ENCODE results near the gene AKR1C3.
"Not testable (repeated sequence)": the region's sequence is repeated elsewhere in the genome, so short reads cannot be mapped to it uniquely, and the experiment has no call there.

The AKR1C3 gene

DNA sequence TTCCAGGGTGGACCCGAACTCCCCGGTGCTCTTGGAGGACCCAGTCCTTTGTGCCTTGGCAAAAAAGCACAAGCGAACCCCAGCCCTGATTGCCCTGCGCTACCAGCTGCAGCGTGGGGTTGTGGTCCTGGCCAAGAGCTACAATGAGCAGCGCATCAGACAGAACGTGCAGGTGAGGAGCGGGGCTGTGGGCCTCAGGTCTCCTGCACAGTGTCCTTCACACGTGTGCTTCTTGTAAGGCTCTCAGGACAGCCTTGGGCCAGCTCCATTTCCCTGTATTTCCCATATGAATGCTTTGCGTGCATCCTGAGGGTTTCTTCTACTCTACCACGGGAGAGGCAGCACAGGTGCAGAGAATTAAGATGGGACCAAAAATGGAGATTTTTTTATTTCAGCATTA is 8.3 kb downstream of the AKR1C3 start:
- H3K36me3 Mint-ChIP-seq; H3K9me3 Mint-ChIP-seq; H3K4me3 Mint-ChIP-seq; ATAC-seq (ENCODE audit: low read depth); H3K27me3 Mint-ChIP-seq; H3K4me1 Mint-ChIP-seq; H3K27ac Mint-ChIP-seq; DNase-seq (ENCODE audit: low spot score in 2 of 2): not testable (repeated sequence)

DNA sequence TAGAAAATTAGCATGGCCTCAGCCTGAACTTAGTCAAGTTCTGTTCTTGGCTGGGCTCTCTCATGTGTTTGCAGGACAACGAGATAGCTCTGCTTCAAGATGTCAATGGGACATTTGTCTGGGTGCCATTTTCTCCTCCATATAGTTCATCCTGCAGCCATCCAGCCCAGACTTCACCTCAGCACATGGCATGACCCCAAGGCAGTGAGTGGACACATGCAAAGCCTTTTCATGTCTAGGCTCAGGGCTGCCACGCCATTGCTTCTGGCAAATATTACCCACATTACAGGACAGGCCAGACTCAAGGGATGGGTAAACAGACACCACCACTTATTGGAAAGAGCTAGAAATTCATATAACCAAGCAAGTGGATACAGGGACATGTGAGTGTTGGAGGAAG is 9.3 kb downstream of the AKR1C3 start:
- ATAC-seq (ENCODE audit: low read depth) (no peak), DNase-seq (ENCODE audit: low spot score in 2 of 2) (no peak)
- Mint-ChIP-seq H3K4me3 (no peak overlapping the region), H3K27ac (no peak overlapping the region), H3K9me3 (peaks cover 4% of the 10 kb centered on the region), H3K36me3 (no peaks in the 10 kb centered on the region), H3K4me1 (no peaks in the 10 kb centered on the region), H3K27me3 (peaks cover 4% of the 10 kb centered on the region)

DNA sequence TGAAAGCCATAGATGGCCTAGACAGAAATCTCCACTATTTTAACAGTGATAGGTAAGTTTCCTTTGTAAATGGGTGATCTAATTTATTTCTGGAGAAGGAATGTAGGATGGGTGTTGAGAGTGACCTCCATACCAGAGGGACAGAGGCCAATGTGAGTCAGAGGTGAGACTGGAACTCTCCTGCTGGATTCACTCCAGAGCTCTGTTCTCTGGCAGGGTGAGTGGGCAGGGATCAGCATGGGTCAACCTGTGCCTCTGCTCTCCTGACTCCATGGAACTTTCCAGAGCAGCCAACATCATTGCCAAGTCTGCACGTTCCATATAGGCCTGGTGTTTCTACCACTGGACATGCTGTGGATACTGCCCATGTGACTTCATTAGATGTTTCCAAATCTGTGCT is 11.4 kb downstream of the AKR1C3 start:
- DNase-seq (ENCODE audit: low spot score in 2 of 2) = no peak
- no peak overlapping the region for H3K27ac Mint-ChIP-seq
- H3K4me3 Mint-ChIP-seq = no peak overlapping the region
- peaks cover 4% of the 10 kb centered on the region for H3K27me3 Mint-ChIP-seq
- ATAC-seq (ENCODE audit: low read depth) = no peak
- H3K9me3 Mint-ChIP-seq = peaks cover 2% of the 10 kb centered on the region
- H3K4me1 Mint-ChIP-seq = no peaks in the 10 kb centered on the region
- H3K36me3 Mint-ChIP-seq = no peaks in the 10 kb centered on the region

DNA sequence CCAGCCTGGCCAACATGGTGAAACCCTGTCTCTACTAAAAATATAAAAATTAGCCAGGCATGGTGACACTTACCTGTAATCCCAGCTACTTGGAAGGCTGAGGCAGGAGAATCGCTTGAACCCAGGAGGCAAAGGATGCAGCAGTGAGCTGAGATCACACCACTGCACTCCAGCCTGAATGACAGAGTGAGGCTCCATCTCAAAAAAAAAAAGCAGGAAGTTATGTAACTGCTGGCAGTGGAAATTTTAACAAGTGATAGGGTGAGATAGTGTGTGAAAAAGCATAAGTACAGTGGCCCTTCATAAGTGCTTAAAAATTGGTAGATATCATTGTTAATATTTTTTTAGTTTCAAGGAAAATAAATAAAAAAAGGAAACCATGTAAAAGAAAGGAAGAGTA is 12.3 kb downstream of the AKR1C3 start:
- Mint-ChIP-seq H3K4me3 (no peak overlapping the region), H3K9me3 (peaks cover 3% of the 10 kb centered on the region), H3K27ac (no peak overlapping the region), H3K36me3 (no peaks in the 10 kb centered on the region), H3K4me1 (no peaks in the 10 kb centered on the region), H3K27me3 (peaks cover 4% of the 10 kb centered on the region)
- ATAC-seq (ENCODE audit: low read depth) = no peak
- DNase-seq (ENCODE audit: low spot score in 2 of 2) = no peak

DNA sequence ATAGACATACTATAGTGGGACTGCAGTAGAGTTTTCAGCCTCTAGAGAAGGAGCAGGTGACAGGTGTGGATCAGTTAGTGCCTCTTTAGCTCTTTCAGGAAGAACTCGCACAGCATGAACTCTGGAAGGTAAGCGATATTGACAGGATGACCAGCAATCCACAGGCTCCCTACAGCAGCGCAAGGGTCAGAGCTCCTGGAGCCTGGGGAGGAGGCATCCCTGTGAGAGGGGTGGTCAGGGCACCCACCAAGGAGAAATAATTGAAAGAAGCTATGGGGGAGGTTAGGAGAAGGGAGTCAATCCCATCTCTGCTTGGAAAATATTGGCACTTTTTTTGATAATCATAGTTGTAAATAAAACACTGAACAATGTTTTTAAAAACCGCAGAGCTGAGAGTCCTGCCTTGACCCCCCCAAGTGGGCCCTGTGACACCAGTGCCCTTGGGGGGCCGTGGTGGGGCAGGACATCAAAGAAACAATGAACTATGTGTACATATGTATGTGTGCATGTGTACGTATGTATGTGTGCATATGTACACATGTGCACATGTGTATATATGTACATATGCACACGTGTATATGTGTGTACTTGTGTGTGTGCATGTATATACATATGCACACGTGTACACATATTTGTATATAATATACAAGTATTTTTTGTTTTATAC is 13.8 kb downstream of the AKR1C3 start:
- DNase-seq (ENCODE audit: low spot score in 2 of 2) = no peak
- H3K27ac Mint-ChIP-seq = no peak overlapping the region
- peaks cover 3% of the 10 kb centered on the region for H3K9me3 Mint-ChIP-seq
- H3K27me3 Mint-ChIP-seq = peaks cover 4% of the 10 kb centered on the region
- no peak for ATAC-seq (ENCODE audit: low read depth)
- no peak overlapping the region for H3K4me3 Mint-ChIP-seq
- no peaks in the 10 kb centered on the region for H3K36me3 Mint-ChIP-seq
- H3K4me1 Mint-ChIP-seq = no peaks in the 10 kb centered on the region

DNA sequence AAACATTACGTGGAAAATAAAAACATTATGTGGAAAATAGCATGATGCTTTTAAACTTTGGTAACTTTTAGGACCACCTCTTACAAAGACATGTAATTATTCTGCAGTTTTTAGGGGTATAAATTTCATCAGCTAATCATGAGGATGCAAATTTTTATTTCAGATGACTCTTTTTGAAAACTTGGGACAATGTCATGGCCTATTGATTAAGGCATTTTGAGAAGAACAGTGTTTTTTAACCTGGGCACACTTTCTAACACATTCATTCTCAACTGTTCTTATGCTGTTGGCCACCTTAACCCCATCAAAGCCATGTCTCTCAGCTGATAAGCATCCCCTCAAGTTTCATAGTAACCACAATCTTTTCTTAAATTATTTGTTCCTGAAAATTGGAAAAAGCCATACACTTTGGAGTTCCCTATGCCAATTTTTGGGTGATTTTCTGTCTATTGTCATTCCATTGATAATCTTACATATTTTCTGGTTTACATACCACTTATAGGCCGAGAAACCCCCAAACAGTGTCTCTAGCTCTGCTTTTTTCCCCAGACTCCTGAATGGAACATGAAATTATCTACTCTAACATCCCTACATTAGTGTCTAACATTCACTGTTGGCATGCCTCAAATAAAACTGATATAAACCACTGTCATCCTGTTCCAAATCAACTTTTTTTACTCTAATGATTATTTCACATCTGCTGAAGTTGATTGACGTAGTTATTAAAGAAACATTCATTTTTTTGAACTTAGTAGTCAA is 14.6 kb downstream of the AKR1C3 start:
- ATAC-seq (ENCODE audit: low read depth) = no peak
- H3K36me3 Mint-ChIP-seq = no peaks in the 10 kb centered on the region

DNA sequence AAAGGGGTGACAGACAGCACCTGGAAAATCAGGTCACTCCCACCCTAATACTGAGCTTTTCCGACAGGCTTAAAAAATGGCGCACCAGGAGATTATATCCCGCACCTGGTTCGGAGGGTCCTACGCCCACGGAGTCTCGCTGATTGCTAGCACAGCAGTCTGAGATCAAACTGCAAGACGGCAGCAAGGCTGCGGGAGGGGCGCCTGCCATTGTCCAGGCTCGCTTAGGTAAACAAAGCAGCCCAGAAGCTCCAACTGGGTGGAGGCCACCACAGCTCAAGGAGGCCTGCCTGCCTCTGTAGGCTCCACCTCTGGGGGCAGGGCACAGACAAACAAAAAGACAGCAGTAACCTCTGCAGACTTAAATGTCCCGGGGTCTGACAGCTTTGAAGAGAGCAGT is 15.6 kb downstream of the AKR1C3 start:
- not testable (repeated sequence) for H3K4me3 Mint-ChIP-seq; DNase-seq (ENCODE audit: low spot score in 2 of 2); H3K27me3 Mint-ChIP-seq; H3K9me3 Mint-ChIP-seq; H3K36me3 Mint-ChIP-seq; H3K27ac Mint-ChIP-seq; H3K4me1 Mint-ChIP-seq; ATAC-seq (ENCODE audit: low read depth)

More for the DNA sequence above, 14.6 kb downstream of the AKR1C3 start:
- Mint-ChIP-seq H3K9me3 (peaks cover 3% of the 10 kb centered on the region), H3K4me3 (no peak overlapping the region), H3K27me3 (peaks cover 4% of the 10 kb centered on the region), H3K4me1 (no peaks in the 10 kb centered on the region), H3K27ac (no peak overlapping the region)
- no peak for DNase-seq (ENCODE audit: low spot score in 2 of 2)

DNA sequence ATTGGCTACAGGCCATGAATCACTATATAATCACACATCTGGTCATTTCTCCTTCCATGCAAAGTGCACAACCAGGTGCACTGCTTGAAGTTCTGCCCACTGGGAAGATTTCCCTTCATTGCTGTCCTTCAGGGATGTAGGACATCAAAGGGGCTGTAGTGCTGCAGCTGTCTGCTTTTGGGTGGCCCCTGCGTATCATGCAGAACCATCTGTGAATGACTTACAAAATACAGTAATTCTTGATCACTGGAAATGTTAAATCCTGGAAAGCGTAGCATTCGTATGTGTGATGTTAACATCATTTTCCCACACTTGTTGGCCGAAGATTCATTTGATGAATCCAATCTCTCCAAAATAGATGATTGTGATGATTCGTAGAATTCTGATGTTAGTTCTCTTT is 22.4 kb downstream of the AKR1C3 start:
- H3K36me3 Mint-ChIP-seq = no peaks in the 10 kb centered on the region

DNA sequence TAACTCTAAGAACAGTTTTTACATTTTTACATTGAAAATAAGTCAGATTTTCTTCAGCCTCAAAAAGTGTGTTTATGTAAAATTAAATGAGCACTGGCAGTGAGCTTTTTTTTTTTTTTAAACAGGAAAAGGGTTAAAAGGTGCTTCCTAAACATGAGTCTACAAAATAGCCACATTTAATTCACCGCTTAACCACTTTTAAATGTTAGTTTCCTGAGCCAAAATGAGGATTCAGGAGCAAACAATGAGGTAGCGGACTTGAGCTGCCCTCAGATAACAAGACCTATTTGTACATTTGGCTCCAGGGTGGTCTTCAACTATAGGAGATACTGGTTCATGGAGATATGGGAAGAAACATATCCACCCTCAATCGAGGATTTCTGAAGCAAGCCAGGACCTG is 22.8 kb downstream of the AKR1C3 start:
- no peak overlapping the region for H3K27ac Mint-ChIP-seq
- no peaks in the 10 kb centered on the region for H3K9me3 Mint-ChIP-seq
- no peak for DNase-seq (ENCODE audit: low spot score in 2 of 2)
- no peaks in the 10 kb centered on the region for H3K4me1 Mint-ChIP-seq
- no peak for ATAC-seq (ENCODE audit: low read depth)
- no peaks in the 10 kb centered on the region for H3K36me3 Mint-ChIP-seq
- H3K4me3 Mint-ChIP-seq = no peak overlapping the region
- no peaks in the 10 kb centered on the region for H3K27me3 Mint-ChIP-seq

More for the DNA sequence above, 22.4 kb downstream of the AKR1C3 start:
- no peaks in the 10 kb centered on the region for H3K4me1 Mint-ChIP-seq
- no peak overlapping the region for H3K4me3 Mint-ChIP-seq
- H3K9me3 Mint-ChIP-seq = no peaks in the 10 kb centered on the region
- ATAC-seq (ENCODE audit: low read depth) (no peak), DNase-seq (ENCODE audit: low spot score in 2 of 2) (no peak)
- no peak overlapping the region for H3K27ac Mint-ChIP-seq
- no peaks in the 10 kb centered on the region for H3K27me3 Mint-ChIP-seq

DNA sequence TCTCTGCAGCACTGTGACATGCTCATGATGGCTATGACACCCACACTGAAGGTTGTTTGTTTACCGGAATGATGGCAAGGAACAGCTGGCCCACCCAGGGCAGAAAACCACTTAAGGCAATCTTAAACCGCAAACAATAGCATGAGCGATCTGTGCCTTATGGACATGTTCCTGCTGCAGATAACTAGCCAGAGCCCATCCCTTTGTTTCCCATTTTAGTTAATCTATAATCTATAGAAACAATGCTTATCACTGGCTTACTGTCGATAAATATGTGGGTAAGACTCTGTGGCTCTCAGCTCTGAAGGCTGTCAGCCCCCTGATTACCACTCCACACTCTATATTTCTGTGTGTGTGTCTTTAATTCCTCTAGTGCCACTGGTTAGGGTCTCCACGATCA is 25.8 kb downstream of the AKR1C3 start:
- not testable (repeated sequence) for H3K27me3 Mint-ChIP-seq; H3K36me3 Mint-ChIP-seq; DNase-seq (ENCODE audit: low spot score in 2 of 2); H3K27ac Mint-ChIP-seq; ATAC-seq (ENCODE audit: low read depth); H3K4me3 Mint-ChIP-seq; H3K9me3 Mint-ChIP-seq; H3K4me1 Mint-ChIP-seq

DNA sequence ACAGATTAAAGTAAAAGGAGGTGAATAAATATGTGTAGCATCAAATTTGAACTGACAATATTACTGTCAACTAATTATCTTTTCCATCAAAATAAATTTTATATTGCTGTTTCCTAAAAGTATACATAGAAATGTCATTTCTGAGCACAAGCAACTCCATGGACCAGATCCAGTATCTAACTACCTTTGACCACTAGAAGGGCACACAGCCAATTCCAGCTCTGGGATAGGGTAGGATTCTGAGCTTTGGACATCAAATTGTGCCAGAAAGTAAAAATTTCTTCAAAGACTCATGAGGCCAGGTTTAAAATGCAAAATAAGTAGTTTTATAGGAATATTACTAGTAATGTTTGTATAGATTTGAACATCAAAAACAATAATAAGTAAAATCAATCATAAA is 29.7 kb downstream of the AKR1C3 start:
- Mint-ChIP-seq H3K4me3 (no peak overlapping the region), H3K9me3 (peaks cover 8% of the 10 kb centered on the region), H3K27ac (no peak overlapping the region), H3K4me1 (no peaks in the 10 kb centered on the region), H3K36me3 (no peaks in the 10 kb centered on the region), H3K27me3 (peaks cover 3% of the 10 kb centered on the region)
- DNase-seq (ENCODE audit: low spot score in 2 of 2) = no peak
- ATAC-seq (ENCODE audit: low read depth) = no peak

DNA sequence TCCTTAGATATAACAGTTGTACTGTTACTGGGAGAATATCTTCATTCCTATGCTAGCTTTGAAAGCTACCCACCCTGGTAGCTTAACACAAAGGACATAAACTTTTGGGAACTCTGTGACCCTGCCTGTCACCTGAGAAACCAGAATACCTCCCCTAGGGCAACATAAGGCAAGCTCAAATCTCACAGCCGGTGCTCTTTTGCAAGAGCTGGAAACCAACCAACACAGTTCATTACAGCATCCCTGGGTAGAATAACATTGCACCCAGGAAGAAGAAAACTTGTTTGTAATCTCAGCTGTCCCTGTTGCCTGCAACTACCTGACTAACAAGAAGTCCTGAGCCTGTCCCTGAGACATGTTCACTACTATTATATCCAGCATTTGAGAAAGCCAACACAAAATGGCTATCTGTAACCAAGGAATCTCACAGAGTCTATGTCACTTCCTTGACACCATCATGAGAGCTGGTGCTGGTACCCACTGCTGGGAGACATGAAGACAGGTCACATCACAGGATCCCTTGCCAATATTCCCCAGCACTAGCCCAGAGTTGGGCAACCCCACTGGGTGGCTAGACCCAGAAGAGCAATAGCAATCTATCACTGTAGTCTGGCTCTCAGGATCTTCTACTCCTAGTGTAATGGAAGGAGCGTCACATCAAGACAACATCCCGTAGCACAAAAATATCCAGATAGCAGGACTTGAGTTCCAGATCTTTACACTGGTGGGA is 31.3 kb downstream of the AKR1C3 start:
- Mint-ChIP-seq H3K27ac (no peak overlapping the region), H3K9me3 (peaks cover 10% of the 10 kb centered on the region), H3K36me3 (no peaks in the 10 kb centered on the region), H3K4me3 (no peak overlapping the region), H3K27me3 (peaks cover 3% of the 10 kb centered on the region), H3K4me1 (no peaks in the 10 kb centered on the region)
- no peak for DNase-seq (ENCODE audit: low spot score in 2 of 2)
- no peak for ATAC-seq (ENCODE audit: low read depth)

DNA sequence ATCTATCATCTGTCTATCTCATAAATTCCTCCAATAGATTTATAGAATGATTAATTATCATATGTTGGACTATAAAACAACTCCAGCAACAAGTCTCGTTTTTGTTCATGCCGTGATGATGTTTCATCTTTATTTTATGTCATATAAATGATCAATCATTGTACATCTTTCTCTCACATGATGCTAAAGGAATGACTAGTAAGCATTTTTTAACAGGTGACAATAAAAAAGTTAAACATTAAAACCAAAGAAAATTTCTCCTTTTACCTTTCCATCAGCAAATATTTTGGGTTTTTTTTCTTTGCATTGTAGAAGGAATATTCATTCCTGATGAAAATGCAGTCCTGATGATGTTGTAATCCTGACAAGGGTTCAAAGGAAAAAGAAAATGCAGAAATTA is 41.4 kb downstream of the AKR1C3 start:
- peaks cover 5% of the 10 kb centered on the region for H3K9me3 Mint-ChIP-seq
- ATAC-seq (ENCODE audit: low read depth) = no peak
- H3K27me3 Mint-ChIP-seq = no peaks in the 10 kb centered on the region
- H3K36me3 Mint-ChIP-seq = no peaks in the 10 kb centered on the region
- no peak overlapping the region for H3K27ac Mint-ChIP-seq
- H3K4me3 Mint-ChIP-seq = no peak overlapping the region
- DNase-seq (ENCODE audit: low spot score in 2 of 2) = no peak
- no peaks in the 10 kb centered on the region for H3K4me1 Mint-ChIP-seq

DNA sequence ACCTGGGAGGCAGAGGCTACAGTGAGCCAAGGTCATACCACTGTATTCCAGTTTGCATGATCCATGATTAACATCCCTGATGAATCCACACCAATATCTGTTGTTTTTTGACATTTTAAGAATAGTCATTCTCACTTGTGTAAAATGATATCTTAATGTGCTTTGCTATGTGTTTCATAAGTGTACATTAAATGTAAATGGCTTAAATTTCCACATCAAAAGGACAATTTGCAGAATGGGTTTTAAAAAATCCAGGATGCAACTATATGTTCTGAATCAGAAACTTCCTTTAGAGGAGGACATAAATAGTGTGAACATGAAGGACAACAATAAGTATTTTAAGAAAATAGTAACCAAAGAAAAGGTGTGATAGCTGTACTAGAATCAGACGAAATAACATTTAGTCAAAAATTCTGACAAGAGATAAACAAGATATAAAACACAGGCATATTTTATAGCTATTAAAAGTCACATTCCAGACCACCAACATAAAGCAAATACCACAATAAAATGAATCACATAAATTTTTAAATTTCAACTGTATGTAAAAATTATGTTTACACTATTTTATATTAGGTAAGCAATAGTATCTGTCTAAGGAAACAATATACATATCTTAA is 42.4 kb downstream of the AKR1C3 start:
- DNase-seq (ENCODE audit: low spot score in 2 of 2) (no peak), ATAC-seq (ENCODE audit: low read depth) (no peak)
- no peaks in the 10 kb centered on the region for H3K4me1 Mint-ChIP-seq
- no peak overlapping the region for H3K4me3 Mint-ChIP-seq
- no peak overlapping the region for H3K27ac Mint-ChIP-seq
- H3K9me3 Mint-ChIP-seq = peaks cover 5% of the 10 kb centered on the region
- no peaks in the 10 kb centered on the region for H3K27me3 Mint-ChIP-seq
- H3K36me3 Mint-ChIP-seq = no peaks in the 10 kb centered on the region

Data from memory B cell (primary cell).